H1 (cell line): ENCODE data around the gene MTERF1.

Experiments used
- EZH2 ChIP-seq: fragments of 200-600 bp; sonication (generic); IDR thresholded peaks from 2 replicates; pipeline ENCODE4 v1.7.1; 2012; ENCODE audit warnings: low read depth, mild to moderate bottlenecking, moderate library complexity, low read length, inconsistent platforms; ENCODE audit not compliant: severe bottlenecking
- GABPA ChIP-seq: IDR thresholded peaks from 2 replicates; pipeline ENCODE4 v1.6.1; 2011; ENCODE audit warnings: mild to moderate bottlenecking, low read length, moderate library complexity, borderline replicate concordance; ENCODE audit not compliant: insufficient read depth
- GTF2F1 ChIP-seq: IDR thresholded peaks from 2 replicates; pipeline ENCODE4 v1.6.1; 2012; ENCODE audit warnings: low read depth, low read length, improper control_type of control experiment, borderline replicate concordance
- HDAC6 ChIP-seq: IDR thresholded peaks from one replicate; pipeline ENCODE4 v1.7.1; 2012; ENCODE audit warnings: low read depth, mild to moderate bottlenecking, inconsistent platforms, low read length, moderate library complexity
- JUND ChIP-seq: IDR thresholded peaks from 2 replicates; pipeline ENCODE4 v1.6.1; 2011; ENCODE audit warnings: mild to moderate bottlenecking, improper control_type of control experiment, low read length
- KDM5A ChIP-seq: fragments of 200-600 bp; IDR thresholded peaks from 2 replicates; pipeline ENCODE4 v1.7.1; 2012; ENCODE audit warnings: mild to moderate bottlenecking, low read length, inconsistent platforms, mixed read lengths
- POLR2A ChIP-seq, 2 experiments: IDR thresholded peaks; 1 replicate in 1 of 2; 2 replicates in 1 of 2; pipeline ENCODE4 v1.6.1; 2011; ENCODE audit warnings: low read depth in 2 of 2, low read length in 2 of 2, mild to moderate bottlenecking in 2 of 2; ENCODE audit errors: control extremely low read depth in 1 of 2
- POLR2AphosphoS5 ChIP-seq: IDR thresholded peaks from 2 replicates; pipeline ENCODE4 v1.6.1; 2011; ENCODE audit warnings: low read depth, low read length
- RFX5 ChIP-seq: IDR thresholded peaks from 2 replicates; pipeline ENCODE4 v1.6.1; 2011; ENCODE audit warnings: low read depth, low read length, improper control_type of control experiment, borderline replicate concordance
- SIN3A ChIP-seq, 2 experiments: IDR thresholded peaks in 1 of 2; conservative IDR thresholded peaks in 1 of 2; 2 replicates each; pipeline ENCODE4 v1.6.1; 2011 to 2012; ENCODE audit warnings: low read length in 2 of 2, improper control_type of control experiment in 1 of 2, low read depth in 1 of 2, mild to moderate bottlenecking in 1 of 2
- SP2 ChIP-seq: IDR thresholded peaks from 2 replicates; pipeline ENCODE4 v1.6.1; 2012; ENCODE audit warnings: mild to moderate bottlenecking, low read length, inconsistent platforms
- TAF1 ChIP-seq: IDR thresholded peaks from 2 replicates; pipeline ENCODE4 v1.6.1; 2011; ENCODE audit warnings: mild to moderate bottlenecking, low read depth, low read length
- TF ChIP-seq, protein P1 (sequence below), 3 experiments: IDR thresholded peaks; 1 replicate in 2 of 3; 2 replicates in 1 of 3; pipeline versions ENCODE4 v1.5.1 to v1.6.1; 2011; ENCODE audit warnings: low read length in 3 of 3, mild to moderate bottlenecking in 3 of 3, inconsistent platforms in 2 of 3, low read depth in 1 of 3, moderate library complexity in 1 of 3; ENCODE audit not compliant: insufficient read depth in 1 of 3; ENCODE audit errors: control extremely low read depth in 1 of 3
- TF ChIP-seq, protein P2 (sequence below): IDR thresholded peaks from 2 replicates; pipeline ENCODE4 v1.6.1; 2012; ENCODE audit warnings: low read length, inconsistent platforms

DNA sequence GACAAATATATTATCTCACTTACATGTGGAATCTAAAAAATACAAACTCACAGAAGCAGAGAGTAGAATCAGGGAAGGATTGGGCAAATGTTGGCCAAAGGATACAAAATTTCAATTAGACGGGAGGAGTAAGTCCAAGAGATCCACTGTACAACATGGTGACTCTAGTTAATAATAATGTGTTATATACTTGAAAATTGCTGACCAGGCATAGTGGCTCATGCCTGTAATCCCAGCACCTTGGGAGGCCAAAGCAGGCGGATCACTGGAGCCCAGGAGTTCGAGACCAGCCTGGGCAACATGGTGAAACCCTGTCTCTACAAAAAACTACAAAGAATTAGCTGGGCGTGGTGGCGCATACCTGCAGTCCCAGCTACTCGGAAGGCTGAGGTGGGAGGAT is 16.4 kb downstream of the MTERF1 start:
- TF ChIP-seq POLR2A (IDR thresholded peaks at IDR 0.05; ENCODE audit: control extremely low read depth in 1 of 2, low read depth in 2 of 2, low read length in 2 of 2) (no peak), SP2 (no peak), KDM5A (no peak), SIN3A (conservative IDR thresholded peaks at IDR 0.05 in 1 of 2, IDR thresholded peaks at IDR 0.05 in 1 of 2; ENCODE audit: low read depth in 1 of 2, low read length in 2 of 2) (no peak), GABPA (no peak), HDAC6 (no peak), RFX5 (no peak), JUND (no peak), POLR2AphosphoS5 (no peak), TAF1 (no peak), EZH2 (no peak), GTF2F1 (no peak)
- TF ChIP-seq, protein P1, sequence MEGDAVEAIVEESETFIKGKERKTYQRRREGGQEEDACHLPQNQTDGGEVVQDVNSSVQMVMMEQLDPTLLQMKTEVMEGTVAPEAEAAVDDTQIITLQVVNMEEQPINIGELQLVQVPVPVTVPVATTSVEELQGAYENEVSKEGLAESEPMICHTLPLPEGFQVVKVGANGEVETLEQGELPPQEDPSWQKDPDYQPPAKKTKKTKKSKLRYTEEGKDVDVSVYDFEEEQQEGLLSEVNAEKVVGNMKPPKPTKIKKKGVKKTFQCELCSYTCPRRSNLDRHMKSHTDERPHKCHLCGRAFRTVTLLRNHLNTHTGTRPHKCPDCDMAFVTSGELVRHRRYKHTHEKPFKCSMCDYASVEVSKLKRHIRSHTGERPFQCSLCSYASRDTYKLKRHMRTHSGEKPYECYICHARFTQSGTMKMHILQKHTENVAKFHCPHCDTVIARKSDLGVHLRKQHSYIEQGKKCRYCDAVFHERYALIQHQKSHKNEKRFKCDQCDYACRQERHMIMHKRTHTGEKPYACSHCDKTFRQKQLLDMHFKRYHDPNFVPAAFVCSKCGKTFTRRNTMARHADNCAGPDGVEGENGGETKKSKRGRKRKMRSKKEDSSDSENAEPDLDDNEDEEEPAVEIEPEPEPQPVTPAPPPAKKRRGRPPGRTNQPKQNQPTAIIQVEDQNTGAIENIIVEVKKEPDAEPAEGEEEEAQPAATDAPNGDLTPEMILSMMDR (IDR thresholded peaks at IDR 0.05; ENCODE audit: control extremely low read depth in 1 of 3, insufficient read depth in 1 of 3, low read depth in 1 of 3, low read length in 3 of 3) = no peak
- TF ChIP-seq, protein P2, sequence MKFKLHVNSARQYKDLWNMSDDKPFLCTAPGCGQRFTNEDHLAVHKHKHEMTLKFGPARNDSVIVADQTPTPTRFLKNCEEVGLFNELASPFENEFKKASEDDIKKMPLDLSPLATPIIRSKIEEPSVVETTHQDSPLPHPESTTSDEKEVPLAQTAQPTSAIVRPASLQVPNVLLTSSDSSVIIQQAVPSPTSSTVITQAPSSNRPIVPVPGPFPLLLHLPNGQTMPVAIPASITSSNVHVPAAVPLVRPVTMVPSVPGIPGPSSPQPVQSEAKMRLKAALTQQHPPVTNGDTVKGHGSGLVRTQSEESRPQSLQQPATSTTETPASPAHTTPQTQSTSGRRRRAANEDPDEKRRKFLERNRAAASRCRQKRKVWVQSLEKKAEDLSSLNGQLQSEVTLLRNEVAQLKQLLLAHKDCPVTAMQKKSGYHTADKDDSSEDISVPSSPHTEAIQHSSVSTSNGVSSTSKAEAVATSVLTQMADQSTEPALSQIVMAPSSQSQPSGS = no peak
